Fibroblast of skin of left biceps (primary cell): ENCODE data around the gene RAD51B.

ENCODE experiments used
- DNase-seq, 2 experiments: peaks; one replicate each; pipeline ENCODE4 v3.0.0-alpha.2; 2013; ENCODE audit warnings: low read depth in 2 of 2

RAD51B gene

GRCh38 chr14:68506021-68506644, 686.6 kb downstream of the RAD51B start:
- peak; percentile 49 to 50 for DNase-seq

GRCh38 chr14:68506645-68507419, 687.3 kb downstream of the RAD51B start:
- no peak for DNase-seq

- DNase-seq, result no peak
These were observed 688.0 kb downstream of the RAD51B start for GRCh38 chr14:68507544-68508081.

GRCh38 chr14:68508581-68508980, 689.0 kb downstream of the RAD51B start:
- no peak for DNase-seq

- DNase-seq, result no peak
These were observed 689.8 kb downstream of the RAD51B start for GRCh38 chr14:68509188-68509983.

GRCh38 chr14:68510201-68511128, 690.9 kb downstream of the RAD51B start:
- DNase-seq, result peak; percentile 95

- peak in 1 of 2 experiments; percentile 21 for DNase-seq
These were observed 691.8 kb downstream of the RAD51B start for GRCh38 chr14:68511129-68512047.

- DNase-seq, result peak; percentile 67 to 70
These were observed 692.5 kb downstream of the RAD51B start for GRCh38 chr14:68512088-68512487.

GRCh38 chr14:68513137-68513536, 693.6 kb downstream of the RAD51B start:
- DNase-seq, result no peak

GRCh38 chr14:68513838-68514607, 694.4 kb downstream of the RAD51B start:
- DNase-seq, result no peak

- no peak for DNase-seq
These were observed 695.1 kb downstream of the RAD51B start for GRCh38 chr14:68514608-68515194.

GRCh38 chr14:68516342-68516741, 696.8 kb downstream of the RAD51B start:
- no peak for DNase-seq

- no peak for DNase-seq
These were observed 698.6 kb downstream of the RAD51B start for GRCh38 chr14:68518166-68518565.

GRCh38 chr14:68518761-68519670, 699.4 kb downstream of the RAD51B start:
- no peak for DNase-seq

GRCh38 chr14:68519671-68520187, 700.1 kb downstream of the RAD51B start:
- no peak for DNase-seq

- no peak for DNase-seq
These were observed 701.3 kb downstream of the RAD51B start for GRCh38 chr14:68520637-68521556.

- no peak for DNase-seq
These were observed 702.0 kb downstream of the RAD51B start for GRCh38 chr14:68521557-68521901.
